ENCODE results near the gene MAGI2. TPM values are rescaled to one million over a fixed set of nuclear protein-coding genes. Genes with fewer than 3 reads are reported as not detected.

The MAGI2 gene
- total RNA-seq, 1 experiment from 2014 or later = 0.22 TPM

GRCh38 chr7:78363866-78364265 lies 1089.6 kb downstream of the MAGI2 start:
- H3K27me3 ChIP-seq (ENCODE audit: insufficient read depth, low read length) = peaks cover 23% of the 10 kb centered on the region
- ChIA-PET POLR2A (no interaction called here), CTCF (no interaction called here), RAD21 (ENCODE audit: low non-redundant PET in 1 of 2, low total read pairs in 2 of 2, uncharacterized antibody in 2 of 2, unreplicated experiment in 2 of 2) (no interaction called here)
- ATAC-seq (no peak), DNase-seq (ENCODE audit: low read depth, low spot score) (no peak)
- H3K4me1 ChIP-seq (ENCODE audit: control insufficient read depth in 1 of 2, insufficient read depth in 2 of 2, low read length in 2 of 2) = no peaks in the 10 kb centered on the region
- H3K9me2 ChIP-seq (ENCODE audit: insufficient read depth) = no peaks in the 10 kb centered on the region
- no peak overlapping the region for H2AFZ ChIP-seq (ENCODE audit: low read depth, low read length, poor library complexity, severe bottlenecking)
- peak in 1 of 3 experiments; percentile 20; a peak in 2 of 6 replicates for TF ChIP-seq CTCF (IDR thresholded peaks at IDR 0.05 in 2 of 3, conservative IDR thresholded peaks at IDR 0.05 in 1 of 3; ENCODE audit: borderline replicate concordance in 1 of 3, insufficient read depth in 1 of 3, low read depth in 2 of 3, low read length in 2 of 3)
- no peak for TF ChIP-seq RAD21 (IDR thresholded peaks at IDR 0.05; ENCODE audit: low read depth)
- TF ChIP-seq POLR2AphosphoS5 (IDR thresholded peaks at IDR 0.05; ENCODE audit: low read depth, low read length) = no peak
- no peak for TF ChIP-seq ZFX (IDR thresholded peaks at IDR 0.05)
- no peak overlapping the region for H3K4me2 ChIP-seq (ENCODE audit: low read length)
- H3K4me3 ChIP-seq (replicated peaks in 1 of 2; ENCODE audit: low read depth in 1 of 2, low read length in 2 of 2) = no peak overlapping the region
- no TSS peak for BruUV-seq (replicated peaks)
- no peak overlapping the region for H3K9ac ChIP-seq (ENCODE audit: low read length)
- intact Hi-C loops (cut with micrococcal nuclease) = loop anchor here (5.0 kb wide), 1 partner anchor 503 kb away; no protein-coding TSS in a partner anchor
- no peaks in the 10 kb centered on the region for H3K79me2 ChIP-seq (ENCODE audit: insufficient read depth, low read length)
- H3K9me3 ChIP-seq (ENCODE audit: control insufficient read depth in 1 of 2, insufficient read depth in 1 of 2, low read depth in 1 of 2, low read length in 2 of 2) = no peaks in the 10 kb centered on the region
- no peaks in the 10 kb centered on the region for H4K20me1 ChIP-seq (ENCODE audit: insufficient read depth)
- H3K36me3 ChIP-seq (ENCODE audit: control insufficient read depth in 1 of 2, insufficient read depth in 2 of 2, low read length in 2 of 2) = no peaks in the 10 kb centered on the region
- no peak overlapping the region for H3K27ac ChIP-seq (ENCODE audit: low read depth, low read length)

GRCh38 chr7:78359836-78360235 lies 1093.6 kb downstream of the MAGI2 start:
- intact Hi-C loops (cut with micrococcal nuclease) = loop anchor here (5.0 kb wide), 1 partner anchor 507 kb away; no protein-coding TSS in a partner anchor
- no peaks in the 10 kb centered on the region for H3K79me2 ChIP-seq (ENCODE audit: insufficient read depth, low read length)
- no peak for TF ChIP-seq YY1 (IDR thresholded peaks at IDR 0.05; ENCODE audit: extremely low read depth, insufficient replicate concordance, low read depth, low read length)
- no peaks in the 10 kb centered on the region for H3K4me1 ChIP-seq (ENCODE audit: control insufficient read depth in 1 of 2, insufficient read depth in 2 of 2, low read length in 2 of 2)
- H2AFZ ChIP-seq (ENCODE audit: low read depth, low read length, poor library complexity, severe bottlenecking) = no peak overlapping the region
- H3K4me2 ChIP-seq (ENCODE audit: low read length) = no peak overlapping the region
- H4K20me1 ChIP-seq (ENCODE audit: insufficient read depth) = no peaks in the 10 kb centered on the region
- peaks cover 14% of the 10 kb centered on the region; the same call in 1 of the 2 replicates for H3K27me3 ChIP-seq (ENCODE audit: insufficient read depth, low read length)
- H3K9ac ChIP-seq (ENCODE audit: low read length) = no peak overlapping the region
- H3K36me3 ChIP-seq (ENCODE audit: control insufficient read depth in 1 of 2, insufficient read depth in 2 of 2, low read length in 2 of 2) = no peaks in the 10 kb centered on the region
- DNase-seq (ENCODE audit: low read depth, low spot score) = no peak
- ChIA-PET RAD21 (ENCODE audit: low non-redundant PET in 1 of 2, low total read pairs in 2 of 2, uncharacterized antibody in 2 of 2, unreplicated experiment in 2 of 2) (no interaction called here), POLR2A (no interaction called here), CTCF (interaction anchor here (1.1 kb wide), 1 partner anchor 10 kb away, joined by 3 read pairs; no protein-coding TSS in a partner anchor)
- no peaks in the 10 kb centered on the region for H3K9me2 ChIP-seq (ENCODE audit: insufficient read depth)
- no peak overlapping the region for H3K27ac ChIP-seq (ENCODE audit: low read depth, low read length)
- BruUV-seq (replicated peaks) = no TSS peak
- no peaks in the 10 kb centered on the region for H3K9me3 ChIP-seq (ENCODE audit: control insufficient read depth in 1 of 2, insufficient read depth in 1 of 2, low read depth in 1 of 2, low read length in 2 of 2)
- no peak overlapping the region for H3K4me3 ChIP-seq (replicated peaks in 1 of 2; ENCODE audit: low read depth in 1 of 2, low read length in 2 of 2)
- ATAC-seq = no peak
